ENCODE measurements around the gene CD3E. TPM values are rescaled to one million over a fixed set of nuclear protein-coding genes. Genes with fewer than 3 reads are reported as not detected.
A peak's percentile ranks its signal among the peaks of the same experiment; 100 is the strongest.

The CD3E gene
- total and polyA plus RNA-seq, 9 of the 15 experiments (the other 6 are each of a cell fraction or from before 2014, with no cell fraction given), result 0.07 to 0.62 (median 0.19) TPM; not detected in 5

GRCh38 chr11:118338637-118339061 lies 34.1 kb downstream of the CD3E start (continued):
- TF ChIP-seq ATF1 (CRISPR knock-in tag; IDR thresholded peaks at IDR 0.05) (no peak), ATF1 (tag; IDR thresholded peaks at IDR 0.05) (peak; percentile 80), ZNF592 (IDR thresholded peaks at IDR 0.05) (0 out of 2 replicates have a peak, but pooled peaks have one; percentile 13), COPS2 (conservative IDR thresholded peaks at IDR 0.05) (no peak), RBBP5 (IDR thresholded peaks at IDR 0.05; ENCODE audit: borderline replicate concordance, insufficient read depth, low read length, poor library complexity, severe bottlenecking) (peak; percentile 23), NUFIP1 (IDR thresholded peaks at IDR 0.05; ENCODE audit: partially characterized antibody) (no peak), VEZF1 (CRISPR knock-in tag; IDR thresholded peaks at IDR 0.05) (0 out of 2 replicates have a peak, but pooled peaks have one; percentile 14)

Data from K562 (cell line).